AG10803 (cell line): ENCODE measurements around the gene ATG10.

Experiments
- DNase-seq: peaks from one replicate; pipeline ENCODE4 v3.0.0; 2010; ENCODE audit warnings: low read depth
- H3K4me3 ChIP-seq: 2 replicates; pipeline ENCODE4 v1.5.1; 2011; ENCODE audit warnings: mild to moderate bottlenecking, low read length, control low read depth
- TF ChIP-seq, protein P1 (sequence below): conservative IDR thresholded peaks from 2 replicates; pipeline ENCODE4 v1.5.1; 2011; ENCODE audit warnings: mild to moderate bottlenecking, low read length, control low read depth, inconsistent platforms

Gene ATG10

DNA sequence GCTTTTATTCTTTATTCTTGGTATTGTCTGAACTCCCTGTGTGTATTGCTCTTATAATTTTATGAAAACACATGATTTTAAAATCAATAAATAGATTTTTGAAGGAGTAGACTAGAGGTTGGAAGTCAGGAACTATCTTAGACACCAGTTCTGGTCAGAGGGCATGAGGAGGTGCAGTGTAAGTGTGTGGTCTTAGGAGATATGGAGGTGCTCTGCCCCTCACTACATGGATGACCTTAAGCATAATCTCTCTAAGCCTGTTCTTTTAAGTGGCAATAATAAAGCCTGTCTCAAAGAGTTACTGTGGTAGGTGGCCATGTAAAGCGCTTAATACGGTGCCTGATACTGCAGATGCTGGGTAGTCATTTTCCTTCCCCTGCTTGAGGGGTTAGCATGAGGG, 272.3 kb downstream of the ATG10 start:
- TF ChIP-seq, protein P1, sequence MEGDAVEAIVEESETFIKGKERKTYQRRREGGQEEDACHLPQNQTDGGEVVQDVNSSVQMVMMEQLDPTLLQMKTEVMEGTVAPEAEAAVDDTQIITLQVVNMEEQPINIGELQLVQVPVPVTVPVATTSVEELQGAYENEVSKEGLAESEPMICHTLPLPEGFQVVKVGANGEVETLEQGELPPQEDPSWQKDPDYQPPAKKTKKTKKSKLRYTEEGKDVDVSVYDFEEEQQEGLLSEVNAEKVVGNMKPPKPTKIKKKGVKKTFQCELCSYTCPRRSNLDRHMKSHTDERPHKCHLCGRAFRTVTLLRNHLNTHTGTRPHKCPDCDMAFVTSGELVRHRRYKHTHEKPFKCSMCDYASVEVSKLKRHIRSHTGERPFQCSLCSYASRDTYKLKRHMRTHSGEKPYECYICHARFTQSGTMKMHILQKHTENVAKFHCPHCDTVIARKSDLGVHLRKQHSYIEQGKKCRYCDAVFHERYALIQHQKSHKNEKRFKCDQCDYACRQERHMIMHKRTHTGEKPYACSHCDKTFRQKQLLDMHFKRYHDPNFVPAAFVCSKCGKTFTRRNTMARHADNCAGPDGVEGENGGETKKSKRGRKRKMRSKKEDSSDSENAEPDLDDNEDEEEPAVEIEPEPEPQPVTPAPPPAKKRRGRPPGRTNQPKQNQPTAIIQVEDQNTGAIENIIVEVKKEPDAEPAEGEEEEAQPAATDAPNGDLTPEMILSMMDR, result no peak
- no peak for DNase-seq
- H3K4me3 ChIP-seq, result no peak overlapping the region

- no peak overlapping the region for H3K4me3 ChIP-seq
- DNase-seq, result peak; percentile 9
- TF ChIP-seq, protein P1, result no peak
Observed at GRCh38 chr5:82244854-82245635, 273.2 kb downstream of the ATG10 start.

DNA sequence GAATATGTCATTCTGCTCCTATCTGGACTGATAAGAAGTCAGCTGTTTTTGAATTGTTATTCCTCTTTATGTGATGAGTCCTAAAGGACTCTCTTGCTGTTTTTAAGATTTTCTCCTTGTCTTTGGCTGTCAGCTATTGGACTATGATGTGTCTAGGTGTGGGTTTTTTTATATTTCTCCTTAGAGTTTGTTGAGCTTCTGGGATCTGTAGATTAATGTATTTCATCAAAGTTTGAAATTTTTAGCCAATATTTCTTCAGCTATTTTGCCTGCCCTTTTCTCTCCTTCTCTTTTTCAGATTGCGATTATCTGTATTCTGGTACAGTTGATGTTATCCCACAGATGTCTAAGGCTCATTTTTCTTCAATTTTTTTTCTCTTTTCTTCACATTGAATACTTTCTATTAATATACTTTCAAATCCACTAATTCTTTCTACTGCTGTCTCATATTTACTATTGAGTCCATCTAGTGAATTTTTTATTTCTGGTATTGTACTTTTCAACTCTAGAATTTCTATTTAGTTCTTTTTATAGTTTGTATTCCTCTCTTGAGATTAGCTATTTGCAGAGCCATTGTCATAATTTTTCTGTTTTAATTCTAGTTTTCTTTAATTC, 275.2 kb downstream of the ATG10 start:
- no peak for DNase-seq
- H3K4me3 ChIP-seq, result no peak overlapping the region
- TF ChIP-seq, protein P1, result no peak

GRCh38 chr5:82252744-82253143, 280.9 kb downstream of the ATG10 start:
- no peak for DNase-seq
- TF ChIP-seq, protein P1, result no peak
- no peak overlapping the region for H3K4me3 ChIP-seq

DNA sequence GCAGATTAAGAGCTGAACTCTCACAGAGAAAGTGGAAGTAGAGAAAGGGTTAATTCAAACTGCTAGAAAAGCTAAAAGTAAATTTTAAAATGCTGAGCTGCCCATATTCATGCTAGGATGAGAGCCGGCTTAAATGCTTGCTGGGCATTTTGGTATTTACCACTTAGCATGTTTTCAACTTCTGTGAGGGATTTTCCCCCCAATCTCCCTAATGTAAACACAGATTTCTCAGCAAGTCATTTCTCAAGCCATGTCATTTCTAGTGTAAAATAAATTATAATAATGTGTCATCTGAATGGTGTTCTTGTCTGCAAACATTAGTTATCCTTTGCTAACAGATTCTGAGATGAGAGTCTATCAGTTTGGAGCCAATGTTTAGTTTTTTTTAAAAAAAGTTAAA, 284.0 kb downstream of the ATG10 start:
- TF ChIP-seq, protein P1, result no peak
- DNase-seq, result no peak
- no peak overlapping the region for H3K4me3 ChIP-seq

DNA sequence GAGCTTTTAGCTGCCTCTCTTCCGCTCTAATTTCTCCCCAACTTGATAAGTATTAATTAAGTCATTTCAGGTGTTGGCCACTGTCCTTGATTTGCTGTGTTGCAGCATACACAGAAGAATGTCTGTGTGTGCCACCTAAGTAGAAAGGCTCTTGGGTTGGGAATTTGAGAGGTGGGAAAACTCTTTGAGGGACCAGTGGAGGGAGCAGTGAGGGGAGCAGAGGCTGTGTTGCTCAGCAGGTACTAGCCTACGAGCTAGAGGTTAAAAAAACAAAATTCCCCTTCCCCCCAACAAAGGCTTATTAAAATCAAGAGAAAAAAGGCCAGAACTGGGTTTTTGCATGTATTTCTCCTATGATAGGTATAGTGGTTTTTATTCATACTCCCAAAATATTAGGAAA, 285.4 kb downstream of the ATG10 start:
- TF ChIP-seq, protein P1, result no peak
- no peak overlapping the region for H3K4me3 ChIP-seq
- no peak for DNase-seq

DNA sequence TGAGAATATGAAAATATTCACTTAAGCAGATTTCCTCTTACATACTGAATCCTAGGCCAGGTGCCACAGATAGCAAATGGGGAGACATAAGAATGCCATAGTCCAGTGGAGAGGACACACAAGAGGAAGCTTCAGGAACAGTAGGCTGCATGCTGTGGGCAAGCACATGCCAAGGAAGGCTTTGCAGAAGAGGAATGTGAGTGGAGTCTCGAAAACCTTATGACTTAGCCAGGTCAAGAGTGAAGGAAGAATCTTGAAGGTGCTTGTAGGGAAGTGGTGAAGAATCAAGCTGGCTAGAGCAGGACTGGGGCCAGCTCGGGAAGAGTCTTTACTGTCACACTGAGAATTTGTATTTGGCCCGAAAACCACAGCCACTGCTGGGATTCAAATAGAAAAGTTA, 285.9 kb downstream of the ATG10 start:
- DNase-seq, result no peak
- H3K4me3 ChIP-seq, result no peak overlapping the region
- TF ChIP-seq, protein P1, result no peak
